GM23338 (cell line): Measurements from ENCODE around the gene DPF3. TPM values are rescaled to one million over a fixed set of nuclear protein-coding genes. Genes with fewer than 3 reads are reported as not detected.

Experiments used
- ATAC-seq: fragments of 200-7000 bp; cut with Tn5 transposase; 3 replicates; pipeline ENCODE4 v1.9.1; 2020
- DNase-seq: peaks from one replicate; pipeline ENCODE4 v3.0.0-alpha.2; 2015; ENCODE audit warnings: low spot score
- H2AFZ ChIP-seq: fragments of 200-600 bp; sonication (generic); 2 replicates; pipeline ENCODE4 v1.8.0; 2016; ENCODE audit warnings: antibody characterized with exemption, mild to moderate bottlenecking, moderate library complexity
- H3F3A ChIP-seq: fragments of 200-600 bp; sonication (generic); replicated peaks from 2 replicates; pipeline ENCODE4 v1.8.0; 2017; ENCODE audit warnings: antibody characterized with exemption, mixed run types, low read depth
- H3K27ac ChIP-seq: fragments of 200-600 bp; sonication (generic); 2 replicates; pipeline ENCODE4 v1.6.1; 2016; ENCODE audit warnings: low read depth
- H3K27me3 ChIP-seq: fragments of 200-600 bp; sonication (generic); 2 replicates; pipeline ENCODE4 v1.8.0; 2016; ENCODE audit warnings: mild to moderate bottlenecking, mixed run types, moderate library complexity; ENCODE audit not compliant: insufficient read depth
- H3K36me3 ChIP-seq: fragments of 200-600 bp; sonication (generic); 2 replicates; pipeline ENCODE4 v1.8.0; 2016; ENCODE audit warnings: mild to moderate bottlenecking; ENCODE audit not compliant: insufficient read depth
- H3K4me1 ChIP-seq: fragments of 200-600 bp; sonication (generic); 2 replicates; pipeline ENCODE4 v1.8.0; 2016; ENCODE audit warnings: mild to moderate bottlenecking, moderate library complexity; ENCODE audit not compliant: insufficient read depth
- H3K4me2 ChIP-seq: fragments of 200-600 bp; sonication (generic); 2 replicates; pipeline ENCODE4 v1.7.1; 2017; ENCODE audit warnings: mixed run types
- H3K4me3 ChIP-seq: fragments of 200-600 bp; sonication (generic); 2 replicates; pipeline ENCODE4 v1.6.1; 2016; ENCODE audit warnings: mixed run types
- H3K79me2 ChIP-seq: fragments of 200-600 bp; sonication (generic); replicated peaks from 2 replicates; pipeline ENCODE4 v1.8.0; 2017; ENCODE audit warnings: mild to moderate bottlenecking; ENCODE audit not compliant: insufficient read depth
- H3K9me2 ChIP-seq: fragments of 200-600 bp; sonication (generic); 2 replicates; pipeline ENCODE4 v1.8.0; 2017; ENCODE audit not compliant: insufficient read depth
- H4K20me1 ChIP-seq: fragments of 200-600 bp; sonication (generic); replicated peaks from 2 replicates; pipeline ENCODE4 v1.8.0; 2017; ENCODE audit warnings: mild to moderate bottlenecking; ENCODE audit not compliant: insufficient read depth
- H3K27ac Mint-ChIP-seq: 2 replicates; pipeline ENCODE4 v1.8.0; 2020; ENCODE audit warnings: inconsistent platforms, mild to moderate bottlenecking, moderate library complexity, mixed read lengths
- H3K27me3 Mint-ChIP-seq: 3 replicates; pipeline ENCODE4 v1.8.0; 2022; ENCODE audit warnings: low read depth, mild to moderate bottlenecking, moderate library complexity, mixed read lengths, inconsistent platforms; ENCODE audit not compliant: insufficient read depth, poor library complexity
- H3K36me3 Mint-ChIP-seq: 3 replicates; pipeline ENCODE4 v1.8.0; 2021; ENCODE audit warnings: low read depth, mild to moderate bottlenecking, inconsistent platforms, moderate library complexity, mixed read lengths
- H3K4me1 Mint-ChIP-seq: 3 replicates; pipeline ENCODE4 v1.8.0; 2020; ENCODE audit warnings: mild to moderate bottlenecking, inconsistent platforms, mixed read lengths
- H3K4me3 Mint-ChIP-seq: 3 replicates; pipeline ENCODE4 v1.8.0; 2021; ENCODE audit warnings: moderate library complexity, mild to moderate bottlenecking, inconsistent platforms, mixed read lengths
- H3K9me3 Mint-ChIP-seq: 3 replicates; pipeline ENCODE4 v1.8.0; 2020; ENCODE audit warnings: moderate library complexity, mild to moderate bottlenecking, inconsistent platforms, mixed read lengths
- EZH2phosphoT487 ChIP-seq: fragments of 200-600 bp; sonication (generic); IDR thresholded peaks from one replicate; pipeline ENCODE4 v1.8.1; 2018; ENCODE audit warnings: antibody characterized with exemption; ENCODE audit not compliant: unreplicated experiment
- NANOG ChIP-seq: IDR thresholded peaks from 2 replicates; pipeline ENCODE4 v1.6.1; 2016; ENCODE audit warnings: antibody characterized with exemption, borderline replicate concordance
- POLR2AphosphoS5 ChIP-seq: IDR thresholded peaks from 2 replicates; pipeline ENCODE4 v1.6.1; 2016; ENCODE audit warnings: antibody characterized with exemption, low read depth
- STAT1 ChIP-seq: IDR thresholded peaks from one replicate; pipeline ENCODE4 v1.6.1; 2016; ENCODE audit warnings: antibody characterized with exemption; ENCODE audit not compliant: unreplicated experiment
- ZNF114 ChIP-seq: fragments of 250-450 bp; sonication (Bioruptor Pico); IDR thresholded peaks from 2 replicates; pipeline ENCODE4 v1.5.0; 2020; ENCODE audit warnings: mild to moderate bottlenecking, moderate library complexity
- ZNF331 ChIP-seq: fragments of 250-450 bp; sonication (Bioruptor Pico); IDR thresholded peaks from 2 replicates; pipeline ENCODE4 v1.5.0; 2020; ENCODE audit warnings: low read depth, mild to moderate bottlenecking, moderate library complexity
- polyA plus RNA-seq: library from polyadenylated mRNA; unstranded; fragments of >200 nt; fragmentation: Nextera tagmentation; extraction: Ambion mirVana; gene quantifications from 2 replicates; pipeline ENCODE4 v1.2.1, GENCODE V29; 2016
- total RNA-seq: library from RNA; depleted of rRNA; stranded (reverse); fragments of >200 nt; shearing (Covaris generic); gene quantifications from 2 replicates; pipeline ENCODE4 v1.2.3, GENCODE V29; 2014
- TF ChIP-seq, protein P1 (sequence below), 2 experiments: fragments of 200-600 bp in 1 of 2; sonication (generic) in 1 of 2; conservative IDR thresholded peaks; 2 replicates each; pipeline versions ENCODE4 v1.5.1 to v1.6.1; 2016 to 2017; ENCODE audit warnings: antibody characterized with exemption in 2 of 2, low read depth in 2 of 2, mild to moderate bottlenecking in 2 of 2, moderate library complexity in 1 of 2
- TF ChIP-seq, protein P2 (sequence below): IDR thresholded peaks from 2 replicates; pipeline ENCODE4 v1.6.1; 2016; ENCODE audit warnings: antibody characterized with exemption
- TF ChIP-seq, protein P3 (sequence below): IDR thresholded peaks from one replicate; pipeline ENCODE4 v1.6.1; 2018; ENCODE audit warnings: antibody characterized with exemption; ENCODE audit not compliant: unreplicated experiment

Gene DPF3
- total and polyA plus RNA-seq, 2 experiments from 2014 or later = 0.18 to 1.0 TPM

DNA sequence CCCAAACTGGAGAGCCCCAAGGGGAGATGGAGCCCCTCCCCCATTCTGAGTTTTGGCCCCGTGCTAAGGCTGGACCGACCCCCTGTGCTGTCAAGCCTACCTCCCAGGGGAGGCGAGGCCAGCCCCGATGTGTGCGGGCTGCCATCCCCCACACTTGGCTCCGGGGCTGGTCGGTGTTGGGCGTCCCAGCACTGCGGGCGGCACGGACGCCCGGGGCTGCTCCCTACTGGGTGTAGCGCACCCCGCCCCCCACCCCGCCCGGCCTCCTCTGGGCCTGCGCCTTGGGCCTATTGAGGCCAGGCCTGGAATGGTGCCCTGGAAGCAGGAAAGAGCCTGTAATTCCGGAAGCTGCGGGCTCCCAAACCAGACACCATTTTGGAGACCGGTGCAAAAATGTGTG, 35.0 kb upstream of the DPF3 start:
- no peaks in the 10 kb centered on the region for H3K9me3 Mint-ChIP-seq
- H3K27me3 Mint-ChIP-seq = peaks cover 15% of the 10 kb centered on the region
- Histone ChIP-seq H2AFZ (no peak overlapping the region), H3K4me3 (no peak overlapping the region), H4K20me1 (no peaks in the 10 kb centered on the region; the same call in 1 of the 2 replicates), H3F3A (no peaks in the 10 kb centered on the region), H3K36me3 (no peaks in the 10 kb centered on the region), H3K27me3 (peaks cover 14% of the 10 kb centered on the region), H3K4me1 (peaks cover 17% of the 10 kb centered on the region), H3K9me2 (no peaks in the 10 kb centered on the region), H3K27ac (no peak overlapping the region), H3K4me2 (no peak overlapping the region), H3K79me2 (peaks cover 49% of the 10 kb centered on the region)
- TF ChIP-seq ZNF331 (CRISPR knock-in tag) (no peak), STAT1 (no peak), ZNF114 (CRISPR knock-in tag) (no peak), EZH2phosphoT487 (no peak), NANOG (no peak), POLR2AphosphoS5 (no peak)
- TF ChIP-seq, protein P1, sequence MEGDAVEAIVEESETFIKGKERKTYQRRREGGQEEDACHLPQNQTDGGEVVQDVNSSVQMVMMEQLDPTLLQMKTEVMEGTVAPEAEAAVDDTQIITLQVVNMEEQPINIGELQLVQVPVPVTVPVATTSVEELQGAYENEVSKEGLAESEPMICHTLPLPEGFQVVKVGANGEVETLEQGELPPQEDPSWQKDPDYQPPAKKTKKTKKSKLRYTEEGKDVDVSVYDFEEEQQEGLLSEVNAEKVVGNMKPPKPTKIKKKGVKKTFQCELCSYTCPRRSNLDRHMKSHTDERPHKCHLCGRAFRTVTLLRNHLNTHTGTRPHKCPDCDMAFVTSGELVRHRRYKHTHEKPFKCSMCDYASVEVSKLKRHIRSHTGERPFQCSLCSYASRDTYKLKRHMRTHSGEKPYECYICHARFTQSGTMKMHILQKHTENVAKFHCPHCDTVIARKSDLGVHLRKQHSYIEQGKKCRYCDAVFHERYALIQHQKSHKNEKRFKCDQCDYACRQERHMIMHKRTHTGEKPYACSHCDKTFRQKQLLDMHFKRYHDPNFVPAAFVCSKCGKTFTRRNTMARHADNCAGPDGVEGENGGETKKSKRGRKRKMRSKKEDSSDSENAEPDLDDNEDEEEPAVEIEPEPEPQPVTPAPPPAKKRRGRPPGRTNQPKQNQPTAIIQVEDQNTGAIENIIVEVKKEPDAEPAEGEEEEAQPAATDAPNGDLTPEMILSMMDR (conservative IDR thresholded peaks at IDR 0.05; ENCODE audit: low read depth in 2 of 2) = no peak
- TF ChIP-seq, protein P2, sequence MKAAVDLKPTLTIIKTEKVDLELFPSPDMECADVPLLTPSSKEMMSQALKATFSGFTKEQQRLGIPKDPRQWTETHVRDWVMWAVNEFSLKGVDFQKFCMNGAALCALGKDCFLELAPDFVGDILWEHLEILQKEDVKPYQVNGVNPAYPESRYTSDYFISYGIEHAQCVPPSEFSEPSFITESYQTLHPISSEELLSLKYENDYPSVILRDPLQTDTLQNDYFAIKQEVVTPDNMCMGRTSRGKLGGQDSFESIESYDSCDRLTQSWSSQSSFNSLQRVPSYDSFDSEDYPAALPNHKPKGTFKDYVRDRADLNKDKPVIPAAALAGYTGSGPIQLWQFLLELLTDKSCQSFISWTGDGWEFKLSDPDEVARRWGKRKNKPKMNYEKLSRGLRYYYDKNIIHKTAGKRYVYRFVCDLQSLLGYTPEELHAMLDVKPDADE = no peak
- TF ChIP-seq, protein P3, sequence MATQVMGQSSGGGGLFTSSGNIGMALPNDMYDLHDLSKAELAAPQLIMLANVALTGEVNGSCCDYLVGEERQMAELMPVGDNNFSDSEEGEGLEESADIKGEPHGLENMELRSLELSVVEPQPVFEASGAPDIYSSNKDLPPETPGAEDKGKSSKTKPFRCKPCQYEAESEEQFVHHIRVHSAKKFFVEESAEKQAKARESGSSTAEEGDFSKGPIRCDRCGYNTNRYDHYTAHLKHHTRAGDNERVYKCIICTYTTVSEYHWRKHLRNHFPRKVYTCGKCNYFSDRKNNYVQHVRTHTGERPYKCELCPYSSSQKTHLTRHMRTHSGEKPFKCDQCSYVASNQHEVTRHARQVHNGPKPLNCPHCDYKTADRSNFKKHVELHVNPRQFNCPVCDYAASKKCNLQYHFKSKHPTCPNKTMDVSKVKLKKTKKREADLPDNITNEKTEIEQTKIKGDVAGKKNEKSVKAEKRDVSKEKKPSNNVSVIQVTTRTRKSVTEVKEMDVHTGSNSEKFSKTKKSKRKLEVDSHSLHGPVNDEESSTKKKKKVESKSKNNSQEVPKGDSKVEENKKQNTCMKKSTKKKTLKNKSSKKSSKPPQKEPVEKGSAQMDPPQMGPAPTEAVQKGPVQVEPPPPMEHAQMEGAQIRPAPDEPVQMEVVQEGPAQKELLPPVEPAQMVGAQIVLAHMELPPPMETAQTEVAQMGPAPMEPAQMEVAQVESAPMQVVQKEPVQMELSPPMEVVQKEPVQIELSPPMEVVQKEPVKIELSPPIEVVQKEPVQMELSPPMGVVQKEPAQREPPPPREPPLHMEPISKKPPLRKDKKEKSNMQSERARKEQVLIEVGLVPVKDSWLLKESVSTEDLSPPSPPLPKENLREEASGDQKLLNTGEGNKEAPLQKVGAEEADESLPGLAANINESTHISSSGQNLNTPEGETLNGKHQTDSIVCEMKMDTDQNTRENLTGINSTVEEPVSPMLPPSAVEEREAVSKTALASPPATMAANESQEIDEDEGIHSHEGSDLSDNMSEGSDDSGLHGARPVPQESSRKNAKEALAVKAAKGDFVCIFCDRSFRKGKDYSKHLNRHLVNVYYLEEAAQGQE = no peak
- DNase-seq (peak; percentile 22), ATAC-seq (no peak)
- H3K36me3 Mint-ChIP-seq = no peaks in the 10 kb centered on the region
- H3K27ac Mint-ChIP-seq = no peak overlapping the region
- peaks cover 19% of the 10 kb centered on the region for H3K4me1 Mint-ChIP-seq
- no peak overlapping the region for H3K4me3 Mint-ChIP-seq
